CD1c-positive myeloid dendritic cell (primary cell): Measurements from ENCODE around the gene CLTB.
"Not testable (repeated sequence)": the region's sequence is repeated elsewhere in the genome, so short reads cannot be mapped to it uniquely, and the experiment has no call there.

Source experiments
- DNase-seq: peaks from one replicate; pipeline ENCODE4 v3.0.0-alpha.2; 2016; ENCODE audit errors: extremely low spot score

CLTB gene

GRCh38 chr5:176427971-176428370 is 11.6 kb upstream of the CLTB start:
- no peak for DNase-seq

- no peak for DNase-seq
These were observed 10.5 kb upstream of the CLTB start for GRCh38 chr5:176426876-176427275.

DNA sequence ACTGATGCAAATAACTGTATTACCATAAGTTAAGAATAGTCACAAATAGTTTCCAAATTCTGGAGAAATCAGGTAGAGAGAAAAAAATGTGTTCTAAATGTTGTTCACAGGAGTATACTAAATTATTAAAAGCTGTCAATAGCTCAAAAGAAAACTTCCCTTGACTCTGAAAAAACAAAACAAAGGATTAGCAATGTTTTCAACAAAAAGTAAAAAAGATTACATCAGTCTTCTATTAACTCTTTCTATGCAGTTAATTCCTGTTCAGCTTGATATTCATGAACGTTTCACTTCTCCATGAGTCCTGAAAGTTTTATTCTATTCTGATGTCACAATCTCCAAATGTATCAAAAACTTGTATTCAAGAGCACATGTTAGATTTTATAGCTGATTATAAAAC is 9.5 kb upstream of the CLTB start:
- no peak for DNase-seq

DNA sequence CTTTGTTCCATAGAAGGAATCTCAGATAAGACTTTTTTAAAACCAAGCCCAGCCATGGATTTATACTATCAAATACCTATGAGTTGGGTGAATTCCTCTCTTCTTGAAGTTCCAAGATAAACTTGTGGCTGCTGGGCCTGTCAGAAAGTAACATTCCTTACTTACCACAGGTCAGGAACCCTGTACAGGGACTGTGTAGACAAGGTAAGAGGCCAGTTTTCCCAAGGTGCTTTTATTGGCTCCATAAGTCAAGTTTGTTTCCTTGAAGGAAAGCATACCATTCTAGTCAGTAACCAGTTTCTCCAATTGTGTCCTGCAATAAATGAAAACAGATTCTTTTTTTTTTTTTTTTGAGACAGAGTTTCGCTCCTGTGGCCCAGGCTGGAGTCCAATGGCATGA is 8.8 kb upstream of the CLTB start:
- DNase-seq: no peak

- DNase-seq: no peak
These were observed 7.8 kb upstream of the CLTB start for GRCh38 chr5:176424181-176424580.

GRCh38 chr5:176420972-176421544 is 4.7 kb upstream of the CLTB start:
- no peak for DNase-seq

GRCh38 chr5:176420086-176420485 is 3.7 kb upstream of the CLTB start:
- no peak for DNase-seq

DNA sequence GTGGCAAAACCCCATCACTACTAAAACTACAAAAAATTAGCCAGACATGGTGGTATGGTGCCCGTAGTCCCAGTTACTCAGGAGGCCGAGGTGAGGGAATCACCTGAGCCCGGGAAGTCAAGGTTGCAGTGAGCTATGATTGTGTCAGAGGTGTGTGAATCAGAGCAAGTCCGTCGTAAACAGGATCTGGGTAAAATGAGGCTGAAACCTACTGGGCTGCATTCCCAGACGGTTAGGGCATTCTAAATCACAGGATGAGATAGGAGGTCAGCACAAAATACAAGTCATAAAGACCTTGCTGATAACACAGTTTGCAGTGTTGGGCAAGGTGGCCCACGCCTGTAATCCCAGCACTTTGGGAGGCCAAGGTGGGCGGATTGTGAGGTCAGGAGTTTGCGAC is 1.9 kb upstream of the CLTB start:
- no peak for DNase-seq

GRCh38 chr5:176416965-176417364 is 626 bp upstream of the CLTB start:
- DNase-seq: no peak

GRCh38 chr5:176415240-176415951 is 943 bp downstream of the CLTB start:
- peak; percentile 12 for DNase-seq

DNA sequence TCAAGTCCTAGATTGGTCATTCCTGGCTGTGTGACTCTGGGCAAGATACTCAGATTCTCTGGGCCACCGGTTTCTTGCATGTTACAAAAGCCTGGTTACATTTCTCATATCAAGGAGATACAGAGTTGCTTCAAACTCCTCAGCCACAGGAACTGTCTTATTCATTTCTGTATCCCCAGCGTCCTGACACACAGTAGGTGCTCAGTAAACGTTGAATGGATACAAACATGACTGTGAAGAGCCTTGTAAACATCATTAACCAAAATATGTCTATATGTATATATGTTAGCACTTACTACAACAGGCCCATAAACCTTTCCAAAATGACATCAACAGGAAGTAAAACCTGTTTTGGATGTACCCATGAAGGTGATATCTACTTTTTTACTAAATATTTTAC is 1.6 kb downstream of the CLTB start:
- DNase-seq: no peak

DNA sequence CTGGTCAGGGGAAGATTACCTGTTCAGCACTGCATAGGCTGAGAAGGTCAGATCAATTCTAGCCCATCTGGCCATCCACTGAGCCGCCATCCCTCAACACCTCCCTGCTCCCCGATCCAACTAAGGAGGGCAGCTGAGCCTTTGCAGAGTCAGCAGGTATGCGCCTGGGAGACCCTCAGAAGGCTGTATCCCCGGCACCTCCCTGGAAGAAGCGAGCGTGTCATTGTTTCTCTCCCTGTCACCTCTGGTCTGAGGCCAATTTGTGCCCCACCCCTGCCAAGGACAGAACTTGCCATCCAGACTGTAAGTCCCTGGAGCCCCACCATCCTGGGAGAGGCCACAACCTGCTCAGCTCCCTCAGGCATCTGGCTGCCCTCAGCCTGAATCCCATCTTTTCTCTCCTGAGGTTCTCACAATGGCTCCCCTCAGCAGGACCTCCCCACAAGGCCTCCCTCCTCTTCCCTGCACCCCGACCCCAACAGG is 2.6 kb downstream of the CLTB start:
- DNase-seq: no peak

- no peak for DNase-seq
These were observed 3.1 kb downstream of the CLTB start for GRCh38 chr5:176413255-176413565.

- no peak for DNase-seq
These were observed 3.7 kb downstream of the CLTB start for GRCh38 chr5:176412517-176413254.

GRCh38 chr5:176410486-176411180 is 5.7 kb downstream of the CLTB start:
- no peak for DNase-seq

DNA sequence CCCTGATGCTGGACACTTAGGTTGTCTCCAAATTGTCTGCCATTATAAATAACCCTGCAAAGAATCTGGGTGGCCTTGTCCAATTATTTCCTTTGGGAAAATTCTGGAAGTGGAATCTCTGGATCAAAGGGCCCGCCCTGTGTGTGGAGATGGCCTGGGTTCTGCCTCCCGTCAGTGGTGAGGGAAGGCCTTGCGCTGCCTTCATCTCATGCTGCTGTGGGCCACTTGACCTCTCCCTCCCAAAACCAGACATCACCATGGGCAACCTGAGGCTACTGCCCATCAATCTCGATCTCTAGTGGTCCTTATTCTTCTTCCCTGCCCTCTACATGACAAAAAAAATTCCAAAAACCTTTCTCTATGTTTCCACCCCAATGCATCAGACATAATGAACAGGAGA is 6.6 kb downstream of the CLTB start:
- no peak for DNase-seq

GRCh38 chr5:176408590-176408989 is 7.7 kb downstream of the CLTB start:
- no peak for DNase-seq

DNA sequence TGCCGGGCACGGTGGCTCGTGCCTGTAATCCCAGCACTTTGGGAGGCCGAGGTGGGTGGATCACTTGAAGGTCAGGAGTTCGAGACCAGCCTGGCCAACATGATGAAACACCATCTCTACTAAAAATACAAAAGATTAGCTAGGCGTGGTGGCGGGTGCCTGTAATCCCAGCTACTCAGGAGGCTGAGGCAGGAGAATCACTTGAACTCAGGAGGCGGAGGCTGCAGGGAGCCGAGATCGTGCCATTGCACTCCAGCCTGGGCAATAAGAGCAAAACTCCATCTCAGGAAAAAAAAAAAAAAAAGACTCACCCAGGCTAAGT is 8.1 kb downstream of the CLTB start:
- not testable (repeated sequence) for DNase-seq

GRCh38 chr5:176407456-176408251 is 8.7 kb downstream of the CLTB start:
- no peak for DNase-seq

- no peak for DNase-seq
These were observed 9.8 kb downstream of the CLTB start for GRCh38 chr5:176406436-176407052.

GRCh38 chr5:176405656-176406435 is 10.5 kb downstream of the CLTB start:
- no peak for DNase-seq
